Mesenteric fat pad (tissue), 1 donor: ENCODE data around the gene ZNF862. TPM values are rescaled to one million over a fixed set of nuclear protein-coding genes. Genes with fewer than 3 reads are reported as not detected.
"Not testable (repeated sequence)": the region's sequence is repeated elsewhere in the genome, so short reads cannot be mapped to it uniquely, and the experiment has no call there.

Experiments
- DNase-seq: peaks from one replicate; pipeline ENCODE4 v3.0.0-alpha.2; 2020; ENCODE audit warnings: low spot score
- total RNA-seq: library from RNA; stranded (reverse); fragmentation: NEBNext Ultra II Directional; extraction: Animal tissue kit (Norgen Biotek cat#: 25700); gene quantifications from one replicate; pipeline ENCODE4 v1.2.1, GENCODE V29; 2021
- donor health status: DM: yes; HTN: yes; CAD: no.

ZNF862 gene
- total RNA-seq, 1 donor from 2014 or later = 9.4 TPM

DNA sequence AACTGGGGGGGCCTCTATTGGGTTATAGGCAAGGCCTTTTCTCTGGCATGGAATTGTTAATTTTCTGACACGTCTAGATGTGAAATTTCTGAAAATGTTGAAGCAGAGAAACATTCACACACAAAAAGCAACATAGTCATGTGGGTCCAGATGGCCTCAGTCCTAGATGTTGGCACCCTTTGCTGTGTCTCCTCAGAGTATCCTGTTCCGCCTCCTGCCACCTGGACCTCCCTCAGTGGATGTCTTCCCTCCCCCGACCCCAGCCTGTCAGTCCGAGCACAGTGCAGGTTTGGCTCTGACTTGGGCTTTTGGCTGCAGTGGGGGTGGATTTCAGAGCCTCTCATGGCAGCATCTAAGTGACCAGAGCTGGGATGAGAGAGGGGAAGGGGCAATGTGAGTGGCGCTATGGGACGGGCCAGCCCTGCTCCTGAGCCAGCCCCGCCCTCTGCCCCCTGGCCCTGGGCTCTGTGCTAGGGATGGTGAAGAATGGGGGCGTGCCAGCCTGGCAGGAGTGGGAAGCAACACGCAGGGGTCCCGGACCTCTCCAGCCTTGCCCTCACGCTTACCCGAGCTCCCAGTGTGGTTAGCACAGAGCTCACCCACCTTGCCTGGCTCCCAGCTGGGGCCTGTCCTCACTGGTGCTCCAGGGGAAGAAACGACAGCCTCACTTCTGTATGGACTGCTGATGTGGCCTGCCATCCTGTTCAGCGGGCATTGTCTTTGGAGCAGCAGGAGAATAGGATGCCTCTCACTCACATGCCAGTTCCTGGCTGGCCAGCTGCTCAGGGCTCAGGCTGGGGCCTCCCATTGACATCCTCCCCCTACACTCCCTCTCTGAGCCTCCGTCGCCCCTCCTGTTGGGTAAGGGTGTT, 41.8 kb downstream of the ZNF862 start:
- DNase-seq = no peak

DNA sequence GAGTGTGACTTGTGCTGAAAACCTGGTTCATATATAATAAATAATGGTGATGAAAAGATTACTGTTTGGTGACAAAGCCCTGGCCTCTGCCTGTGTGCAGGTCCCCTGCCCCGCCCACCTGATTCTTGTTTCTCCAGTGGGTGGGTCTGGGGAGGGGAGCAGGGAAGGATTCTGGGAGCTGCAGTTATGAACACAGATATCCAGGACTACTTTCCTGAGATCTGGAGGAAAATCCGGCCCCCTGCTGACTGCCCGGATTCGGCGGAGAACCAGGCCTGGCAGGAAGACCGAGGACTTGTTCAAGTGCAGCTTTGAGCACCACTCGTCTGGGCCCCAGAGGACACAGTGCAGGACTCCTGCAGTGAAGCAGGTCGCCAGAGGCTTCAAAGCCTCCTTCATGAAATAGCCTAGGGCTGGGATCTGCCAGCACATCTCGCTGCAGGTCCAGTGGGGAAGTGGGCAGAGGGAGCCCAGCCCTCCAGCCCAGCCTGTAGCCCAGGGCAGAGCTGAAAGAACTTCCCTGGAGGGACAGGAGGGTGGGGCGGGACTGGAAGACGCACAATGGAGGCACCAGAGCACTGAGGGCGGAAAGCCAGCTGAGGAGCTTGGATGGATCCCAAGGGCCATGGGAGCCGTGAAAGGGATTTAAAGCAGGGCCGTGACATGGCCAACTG, 42.6 kb downstream of the ZNF862 start:
- DNase-seq = no peak

DNA sequence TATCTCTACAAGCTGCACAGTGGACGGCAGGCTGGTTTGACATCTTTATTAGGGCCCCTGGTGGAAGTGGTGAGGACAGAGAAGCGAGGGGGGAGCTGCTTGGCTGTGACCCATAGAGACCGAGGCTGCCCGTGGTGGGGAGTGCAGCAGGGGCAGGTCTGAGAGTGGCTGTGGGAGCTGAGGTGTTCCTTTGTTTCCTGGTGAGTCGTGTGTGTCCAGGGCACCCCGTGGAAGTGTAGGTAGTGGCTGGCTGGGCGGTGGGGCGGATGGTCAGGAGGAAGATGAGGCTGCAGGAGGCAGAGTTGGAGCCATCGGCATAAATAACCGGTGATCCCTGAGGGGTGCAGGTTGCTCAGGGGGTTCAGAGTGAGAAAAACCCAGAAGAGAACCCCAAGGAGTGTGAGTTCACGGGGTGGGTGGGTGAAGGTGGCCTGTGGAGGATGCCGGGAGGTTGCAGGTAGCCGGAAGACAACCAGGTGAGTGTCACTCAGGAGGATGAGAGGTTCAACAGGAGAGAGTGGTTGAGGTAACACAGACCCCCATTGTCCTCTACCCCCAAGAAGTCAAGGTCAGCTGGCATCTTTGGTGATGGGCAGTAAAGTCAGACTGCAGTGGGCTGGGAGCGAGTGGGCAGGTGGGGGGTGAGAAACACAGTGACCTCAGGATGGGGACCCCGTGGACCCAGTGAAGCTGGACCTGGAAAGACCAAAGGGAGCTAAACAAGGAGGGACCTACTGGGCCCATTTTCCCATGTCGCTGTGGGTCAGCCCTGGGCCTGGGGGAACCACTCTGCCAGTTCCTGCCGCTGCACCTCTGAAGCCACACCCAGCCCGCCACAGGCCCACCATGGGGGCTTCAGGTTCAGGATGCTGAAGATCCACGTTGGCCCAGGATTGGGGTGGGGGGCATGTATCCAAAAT, 43.4 kb downstream of the ZNF862 start:
- no peak for DNase-seq

DNA sequence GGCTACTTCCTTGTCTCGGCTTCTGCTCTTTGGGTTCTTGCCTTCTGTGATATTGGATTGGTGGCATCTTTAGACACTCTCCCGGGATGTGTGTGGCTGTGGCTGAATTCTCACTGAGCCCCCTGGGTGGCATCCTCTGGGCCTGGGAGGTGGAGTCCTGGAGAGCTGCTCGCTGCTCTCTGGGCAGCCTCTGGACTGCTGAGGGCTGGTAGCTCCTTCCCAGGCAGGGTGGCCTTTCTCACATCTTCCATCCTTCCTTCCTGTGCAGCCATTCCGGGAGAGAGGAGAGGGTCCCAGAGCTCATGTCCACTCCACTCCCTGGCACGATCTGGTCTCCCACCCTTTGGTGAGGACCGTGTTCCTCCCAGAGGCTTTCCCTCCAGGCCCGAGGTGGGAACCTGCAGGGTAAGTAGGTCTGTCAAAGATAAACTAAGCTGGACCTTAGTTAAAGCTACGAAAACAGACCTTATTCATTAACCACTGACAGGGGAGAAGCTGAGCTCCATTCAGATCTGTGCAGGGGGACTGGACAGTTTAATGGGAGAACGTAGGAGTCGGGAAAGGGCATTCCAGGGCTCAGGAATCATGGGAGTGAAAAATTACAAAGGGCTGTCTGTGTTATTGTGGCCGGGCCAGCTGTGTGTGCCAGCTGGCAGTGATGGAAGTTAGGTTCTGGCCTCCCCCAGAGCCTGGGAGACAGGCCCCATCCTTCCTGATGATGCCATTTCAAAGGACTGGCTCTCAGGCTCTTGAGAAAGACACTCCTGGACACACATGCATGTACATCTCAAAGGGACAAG, 44.3 kb downstream of the ZNF862 start:
- DNase-seq = no peak

DNA sequence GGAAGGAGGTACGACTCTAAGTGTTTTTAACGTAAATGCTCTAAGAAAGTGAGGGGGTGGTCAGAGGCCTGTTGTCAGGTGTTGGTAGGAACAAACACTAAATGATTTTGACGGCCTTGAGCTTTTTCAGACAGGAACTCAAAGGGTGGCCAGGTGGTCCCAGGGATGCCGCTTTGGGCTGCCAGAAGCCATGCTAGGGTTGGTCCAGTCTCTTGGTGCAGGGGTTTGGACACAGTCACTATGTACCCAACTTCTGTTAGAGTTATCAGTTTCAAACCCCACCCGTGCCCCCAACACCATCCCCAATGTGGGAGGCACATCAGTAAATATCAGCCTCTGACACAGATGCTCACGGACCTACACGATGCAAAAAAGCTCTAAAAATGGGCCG, 44.9 kb downstream of the ZNF862 start:
- no peak for DNase-seq

DNA sequence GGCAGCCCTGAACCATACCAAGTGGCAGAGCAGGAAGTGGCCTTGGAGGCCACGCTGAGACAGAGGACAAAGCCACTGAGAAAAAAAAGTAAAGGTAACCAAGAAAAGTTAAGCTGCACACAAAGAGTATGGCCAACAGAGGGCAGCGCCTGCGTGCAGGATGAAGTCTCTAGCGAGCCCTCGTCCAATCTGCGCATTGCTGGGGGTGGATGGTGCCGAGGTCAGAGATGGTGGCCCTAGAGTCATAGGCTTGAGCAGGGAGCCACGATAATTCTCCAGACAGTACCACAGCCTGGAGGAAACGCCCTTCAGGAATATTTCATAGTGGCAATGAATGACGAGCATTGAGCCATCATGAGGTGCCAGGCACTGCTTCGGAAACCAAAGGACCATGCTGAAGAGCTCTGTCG, 45.3 kb downstream of the ZNF862 start:
- DNase-seq = no peak

DNA sequence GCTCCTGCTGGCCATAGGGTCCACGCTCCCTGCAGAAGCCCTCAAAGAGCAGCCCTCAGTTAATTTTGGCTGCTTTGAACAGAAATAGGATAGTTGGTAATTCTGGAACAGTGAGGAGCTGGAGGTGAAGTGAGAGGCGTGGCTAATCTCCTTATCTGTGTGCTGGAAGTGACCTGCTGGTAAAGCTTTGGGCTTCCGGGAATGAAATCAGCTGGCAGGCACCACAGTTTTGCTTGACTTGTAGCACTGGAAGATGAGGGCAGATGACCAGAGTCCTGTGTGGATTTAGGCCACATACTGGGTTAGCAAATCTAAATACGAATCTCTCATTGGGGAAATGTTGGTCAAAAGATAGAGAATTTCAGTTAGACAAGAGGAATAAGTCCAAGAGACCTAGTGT, 45.8 kb downstream of the ZNF862 start:
- DNase-seq = no peak

DNA sequence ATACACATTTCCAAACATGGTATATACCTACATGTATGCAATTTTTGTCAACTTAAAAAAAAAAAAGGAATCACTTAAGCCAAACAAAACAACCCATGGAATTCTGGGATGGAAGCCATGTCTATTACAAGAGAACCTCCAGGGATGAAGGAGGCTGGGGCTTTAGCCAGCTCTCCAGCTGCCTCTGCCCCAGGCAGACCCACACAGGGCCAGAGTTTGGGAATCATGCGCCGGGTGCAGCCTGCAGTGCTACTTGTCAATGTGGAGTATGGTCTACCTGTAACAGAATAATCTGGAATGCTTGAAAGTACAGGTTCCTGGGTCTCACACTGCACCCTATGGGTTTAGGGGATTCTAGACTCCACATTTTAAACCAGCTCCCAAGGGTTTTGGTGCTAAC, 46.4 kb downstream of the ZNF862 start:
- no peak for DNase-seq

DNA sequence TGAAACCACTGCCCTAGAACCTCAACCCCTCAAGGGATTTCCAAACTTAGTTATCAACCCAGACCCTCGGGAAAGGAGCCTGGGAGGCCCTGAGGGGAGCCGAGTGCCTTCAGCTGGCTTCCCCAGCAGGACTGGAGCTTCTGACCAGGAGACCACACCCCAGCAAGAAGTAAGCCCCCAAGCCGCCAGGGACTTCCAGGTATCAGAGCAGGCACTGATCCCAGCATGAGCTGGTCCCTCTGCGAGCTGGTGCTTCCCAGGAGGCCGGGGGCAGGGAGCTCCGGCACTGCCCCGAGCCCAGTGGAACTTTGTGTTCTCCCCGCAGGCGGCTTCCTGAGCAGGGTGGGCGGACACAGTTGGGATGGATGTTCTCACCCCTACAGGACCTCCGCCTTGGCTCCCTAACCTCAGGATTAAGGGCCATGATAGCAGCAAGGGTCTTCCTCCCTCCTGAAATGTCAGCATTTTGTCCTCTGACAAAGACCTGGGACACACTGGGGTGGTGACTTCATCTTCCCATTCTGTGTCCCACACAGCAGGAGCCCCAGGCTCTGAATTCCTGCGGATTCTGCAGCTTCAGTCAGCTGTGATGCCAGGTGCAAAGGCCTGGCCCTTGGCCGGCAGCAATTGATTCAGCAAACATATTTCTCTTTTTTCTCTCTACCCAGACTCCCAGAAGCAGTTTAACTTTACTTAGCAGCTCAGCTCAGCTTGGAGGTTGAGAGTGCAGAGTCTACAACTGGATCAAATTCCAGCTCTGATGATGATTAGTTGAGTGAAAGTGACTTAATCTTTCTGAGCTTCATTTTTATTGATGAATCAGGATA, 47.2 kb downstream of the ZNF862 start:
- DNase-seq = no peak

DNA sequence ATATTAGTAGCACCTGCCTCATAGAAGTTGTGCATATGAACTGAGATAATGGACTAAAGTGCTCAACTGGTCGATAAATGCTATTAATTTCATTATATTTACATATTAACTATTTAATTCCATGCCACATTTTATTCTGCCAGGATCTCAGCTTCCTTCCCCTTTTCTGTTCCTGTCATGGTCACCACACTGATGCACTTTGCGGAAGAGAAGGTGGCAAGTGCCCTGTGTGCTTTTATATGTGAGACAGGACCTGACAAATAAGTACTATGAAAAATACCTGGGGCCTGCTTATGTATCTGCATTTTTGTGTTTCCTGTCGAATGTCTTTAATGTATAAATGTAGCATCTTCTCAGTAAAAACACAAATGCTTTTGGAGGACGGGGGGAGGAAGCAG, 47.8 kb downstream of the ZNF862 start:
- no peak for DNase-seq

DNA sequence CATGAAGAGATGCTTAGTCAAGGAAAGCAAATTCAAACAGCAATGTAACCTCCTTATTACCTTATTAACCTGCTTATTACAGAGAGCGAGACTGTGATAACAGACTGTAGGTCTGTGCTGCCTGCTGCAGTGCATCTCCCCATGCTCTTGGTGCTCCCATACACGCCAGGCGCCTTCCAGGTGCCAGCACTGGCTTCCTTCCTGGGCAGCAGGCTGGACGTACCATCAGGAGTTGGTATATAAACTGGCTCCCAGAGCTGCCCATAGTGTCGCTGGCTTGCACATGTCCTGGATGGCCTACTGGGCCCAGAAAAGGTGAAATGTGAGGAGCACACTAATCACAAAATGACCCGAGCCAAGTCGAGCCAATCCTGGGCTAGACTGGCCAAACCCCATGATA, 49.1 kb downstream of the ZNF862 start:
- DNase-seq = no peak

DNA sequence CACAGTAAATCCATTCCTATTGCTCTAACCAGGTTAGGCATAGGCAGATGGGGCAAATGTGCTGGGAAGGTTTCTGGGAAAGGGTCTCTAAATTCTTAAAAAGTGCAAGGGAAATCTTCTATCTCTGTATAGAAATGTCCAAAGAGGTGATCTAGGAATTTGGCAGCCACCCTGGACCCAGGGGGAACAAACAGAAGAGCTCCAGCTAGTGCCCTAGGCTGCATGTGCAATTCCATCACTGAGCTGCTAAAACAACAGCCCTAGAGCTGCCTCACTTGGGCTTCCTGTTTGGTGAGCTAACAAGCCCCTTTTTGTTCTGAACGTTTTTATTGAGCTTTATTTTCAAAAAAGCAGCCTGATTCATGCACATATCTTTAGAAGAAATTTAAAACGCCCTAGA, 52.5 kb downstream of the ZNF862 start:
- not testable (repeated sequence) for DNase-seq

DNA sequence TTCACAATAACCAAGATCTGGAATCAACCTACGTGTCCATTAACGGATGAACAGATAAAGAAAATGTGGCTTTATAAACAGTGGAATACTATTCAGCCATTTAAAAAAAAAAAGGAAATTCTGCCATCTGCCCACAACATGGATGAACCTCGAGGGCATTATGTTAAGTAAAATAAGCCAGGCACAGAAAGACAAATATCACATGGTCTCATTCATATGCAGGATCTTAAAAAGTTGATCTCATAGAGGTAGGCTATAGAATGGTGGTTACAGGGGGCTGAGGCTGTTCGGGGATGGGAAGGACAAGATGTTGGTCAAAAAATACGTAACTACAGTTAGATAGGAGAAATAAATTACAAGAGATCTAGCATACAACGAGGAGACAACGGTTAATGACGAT, 56.8 kb downstream of the ZNF862 start:
- DNase-seq = not testable (repeated sequence)

DNA sequence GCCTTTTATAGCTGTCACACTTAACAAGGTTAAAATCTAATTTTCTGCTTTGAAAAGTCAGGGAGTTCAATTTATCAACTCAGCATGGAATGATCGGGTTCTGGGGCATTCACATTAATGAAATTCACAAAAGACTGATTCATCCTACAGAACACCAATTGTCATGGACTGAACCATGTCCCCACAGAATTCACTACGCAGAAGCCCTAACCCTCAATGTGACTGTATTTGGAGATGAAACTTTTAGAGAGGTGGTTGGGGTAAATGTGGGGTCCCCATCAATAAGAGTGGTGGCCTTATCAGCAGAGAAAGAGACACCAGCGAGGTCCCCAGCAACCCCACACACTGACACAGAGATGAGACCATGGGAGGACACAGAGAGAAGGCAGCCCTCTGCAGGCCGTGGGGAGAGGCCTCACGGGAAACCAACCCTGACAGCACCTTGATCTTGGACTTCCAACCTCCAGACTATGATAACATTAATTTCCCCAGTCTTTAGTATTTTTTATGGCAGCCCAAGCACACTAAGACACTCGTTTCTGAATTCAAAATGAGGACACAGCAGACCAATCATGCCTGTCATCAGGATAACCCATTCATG, 69.7 kb downstream of the ZNF862 start:
- not testable (repeated sequence) for DNase-seq

DNA sequence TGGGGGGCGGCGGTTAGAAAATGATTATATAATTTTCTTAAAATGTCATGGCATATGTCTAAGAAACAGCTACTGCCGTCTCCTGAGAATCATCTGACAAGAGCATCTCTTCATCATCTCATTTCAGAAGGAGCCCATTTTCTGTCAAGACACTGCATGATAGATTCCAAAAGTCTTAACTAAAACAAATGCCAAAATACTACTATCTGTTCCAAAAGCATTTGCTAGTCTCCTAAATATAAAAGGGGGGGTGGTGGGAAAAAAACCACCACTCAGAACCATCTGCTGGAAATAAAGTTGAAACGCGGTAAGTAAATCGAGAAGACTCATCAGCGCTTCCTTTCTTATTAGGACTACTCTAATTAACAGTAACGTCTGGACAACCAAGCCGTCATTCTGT, 72.0 kb downstream of the ZNF862 start:
- not testable (repeated sequence) for DNase-seq

DNA sequence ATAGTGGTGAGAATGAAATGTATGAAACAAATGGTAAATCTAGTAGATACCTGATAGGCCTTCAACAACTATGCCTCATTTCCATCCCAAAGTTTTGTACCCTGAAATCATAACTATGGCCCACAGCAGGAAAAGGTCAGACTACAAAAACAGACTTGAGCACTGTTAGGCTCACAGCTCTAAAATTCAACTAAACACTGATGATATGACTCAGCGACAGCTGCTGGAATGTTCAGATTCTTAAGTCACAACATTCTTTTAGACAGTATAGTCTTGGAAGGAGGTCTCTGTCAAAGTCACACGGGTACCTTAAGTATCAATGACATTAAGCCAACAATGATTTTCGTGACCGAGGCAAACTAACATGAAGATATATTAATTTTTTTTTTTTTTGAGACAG, 74.0 kb downstream of the ZNF862 start:
- DNase-seq = not testable (repeated sequence)
